KMS-11 (cell line): ENCODE measurements around the gene SNIP1.
"Not testable (repeated sequence)": the region's sequence is repeated elsewhere in the genome, so short reads cannot be mapped to it uniquely, and the experiment has no call there.

ENCODE experiments used
- H2AFZ ChIP-seq: fragments of 200-600 bp; sonication (generic); 2 replicates; pipeline ENCODE4 v1.6.1; 2016; ENCODE audit warnings: antibody characterized with exemption, mixed run types, low read depth
- H3K27ac ChIP-seq: fragments of 200-600 bp; sonication (generic); 2 replicates; pipeline ENCODE4 v1.6.1; 2016; ENCODE audit warnings: mild to moderate bottlenecking, mixed run types
- H3K27me3 ChIP-seq: fragments of 200-600 bp; sonication (generic); 2 replicates; pipeline ENCODE4 v1.6.1; 2017; ENCODE audit warnings: mild to moderate bottlenecking, low read depth, mixed run types, moderate library complexity; ENCODE audit not compliant: insufficient read depth
- H3K36me3 ChIP-seq: fragments of 200-600 bp; sonication (generic); 2 replicates; pipeline ENCODE4 v1.6.1; 2017; ENCODE audit warnings: mild to moderate bottlenecking, mixed run types; ENCODE audit not compliant: insufficient read depth
- H3K4me1 ChIP-seq: fragments of 200-600 bp; sonication (generic); 2 replicates; pipeline ENCODE4 v1.6.1; 2016; ENCODE audit warnings: mild to moderate bottlenecking, low read depth, mixed run types; ENCODE audit not compliant: poor library complexity, severe bottlenecking
- H3K4me2 ChIP-seq: fragments of 200-600 bp; sonication (generic); 2 replicates; pipeline ENCODE4 v1.7.0; 2016; ENCODE audit warnings: mild to moderate bottlenecking, mixed run types
- H3K4me3 ChIP-seq: fragments of 200-600 bp; sonication (generic); IDR thresholded peaks from 2 replicates; pipeline ENCODE4 v1.6.1; 2017; ENCODE audit warnings: low read depth, low read length, mixed read lengths; ENCODE audit not compliant: insufficient read depth
- H3K79me2 ChIP-seq: fragments of 200-600 bp; sonication (generic); 2 replicates; pipeline ENCODE4 v1.6.1; 2016; ENCODE audit warnings: low read depth, mixed run types; ENCODE audit not compliant: insufficient read depth
- H3K9ac ChIP-seq: fragments of 200-600 bp; sonication (generic); 2 replicates; pipeline ENCODE4 v1.6.1; 2016; ENCODE audit warnings: mild to moderate bottlenecking, mixed run types
- H4K20me1 ChIP-seq: fragments of 200-600 bp; sonication (generic); 2 replicates; pipeline ENCODE4 v1.6.1; 2016; ENCODE audit warnings: mild to moderate bottlenecking, mixed run types; ENCODE audit not compliant: insufficient read depth
- CTCF ChIP-seq: fragments of 200-600 bp; sonication (generic); conservative IDR thresholded peaks from 2 replicates; pipeline ENCODE4 v1.6.1; 2017; ENCODE audit warnings: low read depth, mild to moderate bottlenecking, antibody characterized with exemption, low read length, moderate library complexity, mixed read lengths

SNIP1 gene

GRCh38 chr1:37540036-37540785 is 13.9 kb downstream of the SNIP1 start:
- H3K27me3 ChIP-seq = no peaks in the 10 kb centered on the region
- H3K4me1 ChIP-seq = peaks cover 22% of the 10 kb centered on the region
- H3K9ac ChIP-seq = no peak overlapping the region
- no peak overlapping the region for H2AFZ ChIP-seq
- no peaks in the 10 kb centered on the region for H4K20me1 ChIP-seq
- no peak for TF ChIP-seq CTCF
- no peak overlapping the region for H3K4me2 ChIP-seq
- H3K79me2 ChIP-seq = no peaks in the 10 kb centered on the region
- H3K4me3 ChIP-seq = no peak overlapping the region
- no peak overlapping the region for H3K27ac ChIP-seq
- H3K36me3 ChIP-seq = 0 out of 2 replicates have a peak, but pooled peaks cover 4% of the 10 kb centered on the region

GRCh38 chr1:37539154-37539553 is 14.9 kb downstream of the SNIP1 start:
- not testable (repeated sequence) for H4K20me1 ChIP-seq, H3K36me3 ChIP-seq, H2AFZ ChIP-seq, H3K4me3 ChIP-seq, H3K27ac ChIP-seq, H3K9ac ChIP-seq, H3K4me2 ChIP-seq, H3K79me2 ChIP-seq, H3K27me3 ChIP-seq
- peaks cover 22% of the 10 kb centered on the region for H3K4me1 ChIP-seq

DNA sequence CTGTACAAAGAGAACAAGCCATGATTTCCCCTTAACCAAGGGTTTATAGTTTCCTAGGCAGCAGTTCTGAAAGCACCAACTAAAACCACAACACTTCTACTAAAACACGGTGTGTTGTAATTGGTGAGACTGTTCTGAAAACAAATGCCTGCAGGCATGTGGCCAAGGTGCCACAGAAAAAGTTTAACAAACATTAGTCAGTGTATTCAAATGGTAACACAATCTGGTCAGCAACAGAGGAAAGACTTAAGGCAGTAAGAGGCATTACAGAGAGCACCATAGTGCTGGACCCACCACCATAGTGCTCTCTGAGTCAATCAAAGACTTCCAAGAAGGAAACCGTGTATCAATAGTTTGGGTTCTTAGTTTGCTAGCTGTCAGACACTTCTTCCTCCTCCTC is 16.7 kb downstream of the SNIP1 start:
- no peaks in the 10 kb centered on the region for H4K20me1 ChIP-seq
- H3K4me1 ChIP-seq = peaks cover 22% of the 10 kb centered on the region
- H2AFZ ChIP-seq = no peak overlapping the region
- H3K79me2 ChIP-seq = no peaks in the 10 kb centered on the region
- H3K4me2 ChIP-seq = peak overlapping the region; percentile 43; the same call in 1 of the 2 replicates
- no peaks in the 10 kb centered on the region for H3K27me3 ChIP-seq
- H3K4me3 ChIP-seq = no peak overlapping the region
- TF ChIP-seq CTCF = no peak
- peak overlapping the region; percentile 54 for H3K27ac ChIP-seq
- 0 out of 2 replicates have a peak, but pooled peaks cover 4% of the 10 kb centered on the region for H3K36me3 ChIP-seq
- H3K9ac ChIP-seq = no peak overlapping the region; the same call in 1 of the 2 replicates

- no peak overlapping the region for H3K27ac ChIP-seq
- H3K36me3 ChIP-seq = no peaks in the 10 kb centered on the region
Measured at GRCh38 chr1:37533317-37534093, 20.6 kb downstream of the SNIP1 start.

GRCh38 chr1:37532418-37533156 is 21.5 kb downstream of the SNIP1 start:
- H3K4me1 ChIP-seq = peaks cover 16% of the 10 kb centered on the region
- not testable (repeated sequence) for H3K4me3 ChIP-seq, H3K36me3 ChIP-seq, H4K20me1 ChIP-seq, H3K27me3 ChIP-seq, H3K79me2 ChIP-seq, H3K9ac ChIP-seq, H3K27ac ChIP-seq, H3K4me2 ChIP-seq, H2AFZ ChIP-seq

More at GRCh38 chr1:37533317-37534093, 20.6 kb downstream of the SNIP1 start:
- Histone ChIP-seq H3K9ac (no peak overlapping the region), H3K79me2 (no peaks in the 10 kb centered on the region), H3K4me2 (no peak overlapping the region), H3K27me3 (no peaks in the 10 kb centered on the region), H3K4me3 (no peak overlapping the region), H2AFZ (no peak overlapping the region), H3K4me1 (peaks cover 22% of the 10 kb centered on the region), H4K20me1 (no peaks in the 10 kb centered on the region)
- no peak for TF ChIP-seq CTCF

- not testable (repeated sequence) for H3K4me1 ChIP-seq, H3K27ac ChIP-seq, H3K9ac ChIP-seq, H3K36me3 ChIP-seq, H2AFZ ChIP-seq, H4K20me1 ChIP-seq, H3K4me2 ChIP-seq, H3K4me3 ChIP-seq, H3K79me2 ChIP-seq, H3K27me3 ChIP-seq
Measured at GRCh38 chr1:37529888-37530287, 24.2 kb downstream of the SNIP1 start.
